HG02763 (cell line): ENCODE measurements around the gene BPIFB6.

Source experiments
- ATAC-seq: cut with Tn5 transposase; IDR thresholded peaks from one replicate; pipeline ENCODE4 v1.9.1; 2021; ENCODE audit warnings: mild to moderate bottlenecking, moderate library complexity; ENCODE audit not compliant: unreplicated experiment

Gene BPIFB6

GRCh38 chr20:33000802-33001466 is 30.5 kb upstream of the BPIFB6 start:
- no peak for ATAC-seq

GRCh38 chr20:33002087-33002808 is 29.2 kb upstream of the BPIFB6 start:
- ATAC-seq: no peak

GRCh38 chr20:33004141-33004751 is 27.2 kb upstream of the BPIFB6 start, which contains the start of gene SUN5:
Gene SUN5, minus strand, starts transcription at chr20:33004433. Its CDS starts 93 bp downstream, at chr20:33004340.
- no peak for ATAC-seq

- ATAC-seq: no peak
Observed at GRCh38 chr20:33005132-33005566, 26.3 kb upstream of the BPIFB6 start.

- ATAC-seq: no peak
Observed at GRCh38 chr20:33005908-33006775, 25.3 kb upstream of the BPIFB6 start.

GRCh38 chr20:33006776-33007375 is 24.6 kb upstream of the BPIFB6 start:
- ATAC-seq: no peak

GRCh38 chr20:33007376-33008335 is 23.8 kb upstream of the BPIFB6 start, which contains the start of gene BPIFB2:
Gene BPIFB2, plus strand, starts transcription at chr20:33007704. Its CDS starts 871 bp downstream, at chr20:33008575.
- no peak for ATAC-seq

GRCh38 chr20:33008336-33009213 is 22.9 kb upstream of the BPIFB6 start:
- no peak for ATAC-seq

- no peak for ATAC-seq
Observed at GRCh38 chr20:33009214-33010132, 22.0 kb upstream of the BPIFB6 start.

- no peak for ATAC-seq
Observed at GRCh38 chr20:33010133-33010504, 21.3 kb upstream of the BPIFB6 start.

- ATAC-seq: no peak
Observed at GRCh38 chr20:33010674-33011449, 20.6 kb upstream of the BPIFB6 start.

- ATAC-seq: no peak
Observed at GRCh38 chr20:33012327-33013189, 18.9 kb upstream of the BPIFB6 start.

- ATAC-seq: no peak
Observed at GRCh38 chr20:33013701-33014326, 17.6 kb upstream of the BPIFB6 start.

GRCh38 chr20:33014336-33015113 is 16.9 kb upstream of the BPIFB6 start:
- no peak for ATAC-seq
